B cell (primary cell): Measurements from ENCODE around the gene UBA1. TPM values are rescaled to one million over a fixed set of nuclear protein-coding genes. Genes with fewer than 3 reads are reported as not detected.

Experiments
- ATAC-seq: fragments of 200-7000 bp; cut with Tn5 transposase; one replicate; pipeline ENCODE4 v1.10.0; 2021; ENCODE audit warnings: low read depth, mild to moderate bottlenecking, moderate number of reproducible peaks, moderate library complexity
- CTCF ChIA-PET: fragments of 350-600 bp; sonication (Branson Sonifier 250); formaldehyde crosslinking; loops from one replicate; lab custom pipeline; 2021; ENCODE audit warnings: antibody characterized with exemption, inconsistent platforms; lab: Charles Lee
- POLR2A ChIA-PET: fragments of 350-600 bp; sonication (Branson Sonifier 250); formaldehyde crosslinking; loops from one replicate; lab custom pipeline; 2021; ENCODE audit warnings: antibody characterized with exemption; lab: Charles Lee
- DNase-seq: peaks from one replicate; pipeline ENCODE4 v3.0.0; 2013
- H2AFZ ChIP-seq: 2 replicates; pipeline ENCODE4 v1.6.1; 2012; ENCODE audit warnings: mild to moderate bottlenecking, low read depth, low read length; ENCODE audit not compliant: insufficient read depth, poor library complexity, severe bottlenecking
- H3K27ac ChIP-seq, 2 donors: 1 replicate in 1 of 2; 2 replicates in 1 of 2; pipeline ENCODE4 v1.5.1; 2012 to 2013; ENCODE audit warnings: low read length in 2 of 2, mild to moderate bottlenecking in 2 of 2, moderate library complexity in 1 of 2
- H3K27me3 ChIP-seq, 4 experiments: fragments of 200-600 bp in 1 of 4; sonication (generic) in 1 of 4; replicated peaks in 1 of 4; 1 replicate in 2 of 4; 2 replicates in 2 of 4; pipeline versions ENCODE4 v1.6.1 to v1.7.0; 2013 to 2016; ENCODE audit warnings: low read length in 3 of 4, mild to moderate bottlenecking in 2 of 4, mixed read lengths in 1 of 4, moderate library complexity in 1 of 4; ENCODE audit not compliant: insufficient read depth in 4 of 4, control insufficient read depth in 3 of 4; ENCODE audit errors: control extremely low read depth in 1 of 4
- H3K36me3 ChIP-seq, 2 experiments: replicated peaks in 1 of 2; 1 replicate in 1 of 2; 2 replicates in 1 of 2; pipeline versions ENCODE4 v1.6.1 to v1.7.1; 2013; ENCODE audit warnings: low read length in 1 of 2; ENCODE audit not compliant: insufficient read depth in 2 of 2, control insufficient read depth in 1 of 2; ENCODE audit errors: control extremely low read depth in 1 of 2, extremely low read depth in 1 of 2
- H3K4me1 ChIP-seq, 2 donors: fragments of 200-600 bp in 1 of 2; sonication (generic) in 1 of 2; 1 replicate in 1 of 2; 2 replicates in 1 of 2; pipeline versions ENCODE4 v1.5.1 to v1.6.1; 2013 to 2017; ENCODE audit warnings: low read length in 2 of 2; ENCODE audit not compliant: control insufficient read depth in 2 of 2, insufficient read depth in 2 of 2
- H3K4me2 ChIP-seq: replicated peaks from 2 replicates; pipeline ENCODE3; 2012; ENCODE audit warnings: mild to moderate bottlenecking, low read depth, low read length; ENCODE audit not compliant: poor library complexity, severe bottlenecking
- H3K4me3 ChIP-seq, 5 experiments: fragments of 200-600 bp in 1 of 5; sonication (generic) in 1 of 5; 1 replicate in 3 of 5; 2 replicates in 2 of 5; pipeline versions ENCODE4 v1.5.1 to v1.7.0; 2011 to 2016; ENCODE audit warnings: low read length in 4 of 5, mild to moderate bottlenecking in 4 of 5, low read depth in 2 of 5, control low read depth in 1 of 5, moderate library complexity in 1 of 5; ENCODE audit not compliant: insufficient read depth in 1 of 5; ENCODE audit errors: control extremely low read depth in 1 of 5, extremely low read depth in 1 of 5
- H3K79me2 ChIP-seq: fragments of 200-600 bp; sonication (generic); one replicate; pipeline ENCODE4 v1.6.0; 2016; ENCODE audit warnings: low read length; ENCODE audit not compliant: control insufficient read depth, insufficient read depth
- H3K9ac ChIP-seq: fragments of 200-600 bp; sonication (generic); 2 replicates; pipeline ENCODE4 v1.6.1; 2017; ENCODE audit warnings: mild to moderate bottlenecking, low read length, moderate library complexity
- H3K9me3 ChIP-seq, 3 donors: one replicate each; pipeline versions ENCODE4 v1.6.1 to v1.7.1; 2013; ENCODE audit warnings: low read length in 2 of 3; ENCODE audit not compliant: control insufficient read depth in 2 of 3, insufficient read depth in 1 of 3; ENCODE audit errors: control extremely low read depth in 1 of 3
- H4K20me1 ChIP-seq: 2 replicates; pipeline ENCODE4 v1.6.0; 2012; ENCODE audit warnings: mild to moderate bottlenecking, low read length; ENCODE audit not compliant: insufficient read depth, control insufficient read depth, poor library complexity, severe bottlenecking
- H3K27ac Mint-ChIP-seq: one replicate; pipeline ENCODE4 v1.8.0; 2021; ENCODE audit warnings: mixed read lengths
- H3K27me3 Mint-ChIP-seq: one replicate; pipeline ENCODE4 v1.8.0; 2021; ENCODE audit warnings: mixed read lengths
- H3K4me1 Mint-ChIP-seq: one replicate; pipeline ENCODE4 v1.8.0; 2021; ENCODE audit warnings: mixed read lengths
- H3K4me3 Mint-ChIP-seq: one replicate; pipeline ENCODE4 v1.8.0; 2021; ENCODE audit warnings: mixed read lengths
- H3K9me3 Mint-ChIP-seq: one replicate; pipeline ENCODE4 v1.8.0; 2022; ENCODE audit warnings: mixed read lengths; ENCODE audit not compliant: insufficient read depth
- CTCF ChIP-seq: fragments of 200-600 bp; IDR thresholded peaks from one replicate; pipeline ENCODE4 v1.8.0; 2022; ENCODE audit warnings: antibody characterized with exemption, mild to moderate bottlenecking
- EZH2 ChIP-seq: IDR thresholded peaks from 2 replicates; pipeline ENCODE4 v1.6.1; 2012; ENCODE audit warnings: borderline replicate concordance, low read depth, mild to moderate bottlenecking, moderate library complexity, low read length; ENCODE audit not compliant: insufficient read depth, poor library complexity, severe bottlenecking
- whole genome bisulfite sequencing: methylation state at CpG from one replicate; pipeline ENCODE4 v1.1.5; 2013; ENCODE audit warnings: missing lambda C conversion rate; ENCODE audit not compliant: insufficient coverage; 5-methylcytosine and 5-hydroxymethylcytosine counted together
- intact Hi-C: fragments of 100-400 bp; cut with micrococcal nuclease; formaldehyde crosslinking; loops from one replicate; pipeline ENCODE4 v1.10.0; 2022
- polyA plus RNA-seq: library from polyadenylated mRNA; depleted of rRNA; stranded (reverse); fragments of >200 nt; gene quantifications from 2 replicates; pipeline ENCODE4 v1.2.3, GENCODE V29; 2012
- total RNA-seq, 2 donors: library from RNA; stranded (reverse); fragments of 120-200 nt in 1 of 2; gene quantifications; 1 replicate in 1 of 2; 2 replicates in 1 of 2; pipeline versions ENCODE4 v1.2.3 to v1.2.4, GENCODE V29; 2013 to 2022

Gene UBA1
- total and polyA plus RNA-seq, 2 donors (not counting 1 experiment from before 2014, with no cell fraction given): 166 to 211 TPM

- H3K27ac Mint-ChIP-seq: peak within 1 kb of the TSS; percentile 100
- no peaks in the 10 kb centered on the region for H3K27me3 ChIP-seq
- H4K20me1 ChIP-seq: peaks cover 30% of the 10 kb centered on the region
- peak within 1 kb of the TSS; percentile 94 to 99 for H3K27ac ChIP-seq
- H3K4me3 ChIP-seq: peak within 1 kb of the TSS; percentile 69 to 83 (median 80)
- H2AFZ ChIP-seq: peak within 1 kb of the TSS; percentile 59
- ChIA-PET POLR2A (interaction anchor here (0.6 to 1.3 kb wide), 9 partner anchors 13 to 1740 kb away, joined by 3 to 16 read pairs (median 3); partner anchors contain the start of genes NDUFB11, RBM10 and USP11), CTCF (interaction anchor here (1.4 kb wide), 1 partner anchor 167 kb away, joined by 6 read pairs; no protein-coding TSS in a partner anchor)
- no peaks in the 10 kb centered on the region for H3K9me3 Mint-ChIP-seq
- H3K79me2 ChIP-seq: peaks cover 29% of the 10 kb centered on the region
- ATAC-seq (peak; percentile 34), DNase-seq (no peak)
- H3K4me2 ChIP-seq: peak within 1 kb of the TSS; percentile 96
- intact Hi-C loops: loop anchor here (1.0 to 10.0 kb wide), 5 partner anchors 15 to 1696 kb away; partner anchors contain the start of genes PIM2, SLC35A2, SLC9A7 and USP11
- TF ChIP-seq CTCF: no peak
- no peak for TF ChIP-seq EZH2
- peaks cover 39% of the 10 kb centered on the region for H3K4me1 Mint-ChIP-seq
- H3K4me3 Mint-ChIP-seq: peak within 1 kb of the TSS; percentile 96
- 0% methylated on average over 54 of the region's 61 CpGs for WGBS
- no peaks in the 10 kb centered on the region for H3K27me3 Mint-ChIP-seq
- peak within 1 kb of the TSS; percentile 71 for H3K9ac ChIP-seq
- H3K9me3 ChIP-seq: no peaks in the 10 kb centered on the region
- peaks cover 26 to 27% of the 10 kb centered on the region in 2 donors for H3K4me1 ChIP-seq
- peaks cover 0 to 22% of the 10 kb centered on the region in 2 experiments for H3K36me3 ChIP-seq
Measured at GRCh38 chrX:47218280-47218919, 24.8 kb downstream of the UBA1 start, which contains the start of gene CDK16. TSS of gene CDK16 (plus strand) at chrX:47218681. CDS start at chrX:47223558, 4,877 bp downstream.
